Choroid plexus epithelial cell (primary cell): ENCODE results near the gene SNAPC2.

Experiments used
- DNase-seq: peaks from one replicate; pipeline ENCODE4 v3.0.0-alpha.2; 2010; ENCODE audit warnings: low read depth
- H3K4me3 ChIP-seq: 2 replicates; pipeline ENCODE4 v1.5.1; 2011; ENCODE audit warnings: low read depth, mild to moderate bottlenecking, control low read depth, low read length, moderate library complexity
- TF ChIP-seq, protein P1 (sequence below): conservative IDR thresholded peaks from 2 replicates; pipeline ENCODE4 v1.5.1; 2011; ENCODE audit warnings: low read depth, mild to moderate bottlenecking, control low read depth, inconsistent platforms, low read length, moderate library complexity

SNAPC2 gene

DNA sequence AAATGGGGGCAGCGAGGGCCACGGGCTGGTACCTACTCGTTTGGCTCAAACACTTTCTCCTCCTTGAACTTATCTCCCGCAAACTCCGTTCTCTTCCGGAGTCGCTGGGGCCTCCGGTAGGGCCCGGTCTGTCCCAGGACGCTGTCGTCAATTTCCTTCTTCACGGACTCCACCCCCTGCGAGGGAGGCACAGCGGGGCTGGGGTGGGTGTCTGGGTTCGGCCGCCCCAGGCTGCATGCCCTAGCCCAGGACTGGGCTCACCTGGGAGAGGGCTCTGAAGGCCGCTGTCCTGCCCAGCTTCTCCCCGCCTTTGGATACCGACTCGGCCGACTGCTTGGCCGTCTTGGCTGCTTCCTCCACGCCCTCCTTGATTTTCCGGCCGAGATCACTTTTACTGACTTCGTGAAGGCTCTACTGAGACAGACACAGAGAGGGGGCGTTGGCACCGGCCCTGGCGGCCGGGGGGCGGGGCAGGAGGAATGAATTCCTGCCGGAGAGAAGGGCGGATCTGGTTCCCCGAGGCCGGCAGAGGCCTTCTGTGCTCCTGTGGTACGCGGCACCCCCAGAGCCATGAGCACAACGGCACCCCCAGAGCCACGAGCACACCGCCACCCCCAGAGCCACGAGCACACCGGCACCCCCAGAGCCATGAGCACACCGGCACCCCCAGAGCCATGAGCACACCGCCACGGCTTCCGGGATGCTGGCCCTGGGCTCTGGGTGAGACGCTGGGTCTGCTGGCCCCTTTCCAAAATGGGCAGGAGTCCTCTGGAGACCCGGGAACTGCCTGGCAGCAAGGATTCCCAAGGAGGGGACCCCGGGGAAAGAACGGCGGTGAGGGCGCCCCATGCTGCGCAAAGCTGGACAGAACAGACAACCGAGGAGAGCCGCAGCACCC lies 13.9 kb downstream of the SNAPC2 start:
- no peak overlapping the region for H3K4me3 ChIP-seq
- TF ChIP-seq, protein P1, sequence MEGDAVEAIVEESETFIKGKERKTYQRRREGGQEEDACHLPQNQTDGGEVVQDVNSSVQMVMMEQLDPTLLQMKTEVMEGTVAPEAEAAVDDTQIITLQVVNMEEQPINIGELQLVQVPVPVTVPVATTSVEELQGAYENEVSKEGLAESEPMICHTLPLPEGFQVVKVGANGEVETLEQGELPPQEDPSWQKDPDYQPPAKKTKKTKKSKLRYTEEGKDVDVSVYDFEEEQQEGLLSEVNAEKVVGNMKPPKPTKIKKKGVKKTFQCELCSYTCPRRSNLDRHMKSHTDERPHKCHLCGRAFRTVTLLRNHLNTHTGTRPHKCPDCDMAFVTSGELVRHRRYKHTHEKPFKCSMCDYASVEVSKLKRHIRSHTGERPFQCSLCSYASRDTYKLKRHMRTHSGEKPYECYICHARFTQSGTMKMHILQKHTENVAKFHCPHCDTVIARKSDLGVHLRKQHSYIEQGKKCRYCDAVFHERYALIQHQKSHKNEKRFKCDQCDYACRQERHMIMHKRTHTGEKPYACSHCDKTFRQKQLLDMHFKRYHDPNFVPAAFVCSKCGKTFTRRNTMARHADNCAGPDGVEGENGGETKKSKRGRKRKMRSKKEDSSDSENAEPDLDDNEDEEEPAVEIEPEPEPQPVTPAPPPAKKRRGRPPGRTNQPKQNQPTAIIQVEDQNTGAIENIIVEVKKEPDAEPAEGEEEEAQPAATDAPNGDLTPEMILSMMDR = no peak
- no peak for DNase-seq

DNA sequence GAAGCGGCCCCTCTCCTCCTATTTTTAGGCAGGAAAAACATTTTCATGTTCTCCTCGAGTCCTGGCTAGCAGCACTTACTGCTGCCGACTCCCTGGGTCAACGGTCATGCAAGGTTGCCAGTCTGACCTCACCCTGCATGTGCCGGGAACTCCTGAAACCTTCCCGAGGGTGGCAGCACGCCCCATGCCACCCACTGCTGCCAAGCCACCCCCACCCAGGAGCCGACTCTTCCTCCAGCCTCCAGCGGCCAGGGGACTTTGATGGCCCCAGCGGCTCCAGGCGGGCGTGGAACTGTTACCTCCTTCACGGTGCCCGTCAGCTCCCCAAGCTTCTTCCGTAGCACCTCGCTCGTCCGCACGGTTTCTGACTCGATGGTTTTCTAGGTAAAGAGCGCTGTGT lies 14.6 kb downstream of the SNAPC2 start:
- no peak for DNase-seq
- TF ChIP-seq, protein P1 = no peak
- H3K4me3 ChIP-seq = no peak overlapping the region

DNA sequence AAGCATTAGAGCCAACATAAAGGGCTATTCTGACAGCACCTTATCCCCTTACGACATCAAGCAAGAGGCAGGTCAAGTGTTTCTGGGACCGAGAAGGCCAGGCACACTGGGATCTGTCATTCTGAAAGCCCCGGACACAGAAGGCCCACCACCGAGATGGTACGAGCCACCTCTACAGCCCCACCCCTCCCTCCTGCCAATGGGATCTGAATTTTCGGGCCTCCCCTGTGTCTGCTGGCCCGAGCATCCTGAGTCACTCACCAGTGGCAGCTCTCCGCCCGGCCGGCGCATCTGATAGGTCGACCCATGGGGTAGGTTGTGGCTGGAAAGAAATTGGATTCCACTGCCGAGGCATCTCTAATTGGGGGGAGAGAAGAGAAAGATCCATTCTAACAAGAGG lies 20.7 kb downstream of the SNAPC2 start:
- TF ChIP-seq, protein P1 = no peak
- no peak for DNase-seq
- no peak overlapping the region for H3K4me3 ChIP-seq

DNA sequence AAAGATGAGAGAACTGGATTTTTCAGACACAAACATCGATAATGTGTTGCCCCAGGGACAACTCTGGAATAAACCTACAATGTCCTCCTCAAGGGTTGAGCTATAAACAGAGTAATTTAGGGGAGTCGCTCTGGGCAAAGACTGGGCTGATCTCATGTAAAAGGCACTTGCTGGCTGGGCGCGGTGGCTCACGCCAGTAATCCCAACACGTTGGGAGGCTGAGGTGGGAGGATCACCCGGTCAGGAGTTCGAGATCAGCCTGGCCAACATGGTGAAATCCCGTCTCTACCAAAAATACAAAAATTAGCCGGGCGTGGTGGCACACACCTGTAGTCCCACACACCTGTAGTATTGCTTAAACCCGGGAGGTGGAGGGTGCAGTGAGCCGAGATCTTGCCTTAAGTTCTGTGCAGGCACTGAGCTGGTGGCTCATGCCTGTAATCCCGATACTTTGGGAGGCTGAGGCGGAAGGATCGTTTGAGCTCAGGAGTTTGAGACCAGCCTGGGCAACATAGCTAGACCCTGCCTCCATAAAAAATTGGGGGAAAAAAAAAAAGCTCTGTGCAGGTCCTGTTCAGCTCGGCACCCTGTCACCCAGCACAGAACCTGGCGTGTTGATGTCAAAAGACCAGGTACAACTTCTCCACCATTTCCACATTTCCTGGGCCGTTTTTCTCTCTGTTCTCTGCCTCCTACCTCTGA lies 21.9 kb downstream of the SNAPC2 start:
- DNase-seq = no peak
- no peak overlapping the region for H3K4me3 ChIP-seq

DNA sequence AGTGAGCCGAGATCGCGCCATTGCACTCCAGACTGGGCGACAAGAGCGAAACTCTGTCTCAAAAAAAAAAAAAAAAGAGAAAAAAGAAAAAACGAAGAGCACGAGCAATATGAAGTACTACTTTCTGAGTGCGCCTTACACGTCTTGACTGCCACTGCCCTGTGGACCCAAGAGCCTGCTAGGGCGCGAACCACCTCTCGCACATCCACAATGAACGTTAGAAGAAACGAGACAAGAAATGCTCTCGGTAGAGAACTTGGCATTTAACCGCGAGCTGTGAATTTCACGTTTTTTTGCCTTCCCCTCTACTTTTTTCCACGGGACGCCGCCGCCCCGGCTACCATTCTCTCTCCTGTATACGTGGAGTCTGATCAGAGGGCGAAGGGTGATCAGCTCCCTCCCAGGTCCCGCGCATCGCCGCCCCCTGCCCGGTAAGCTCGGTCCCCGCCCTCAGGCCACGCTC lies 22.9 kb downstream of the SNAPC2 start:
- TF ChIP-seq, protein P1 = no peak
- no peak for DNase-seq
- peak overlapping the region; percentile 75 for H3K4me3 ChIP-seq

More for the DNA sequence above, 21.9 kb downstream of the SNAPC2 start:
- TF ChIP-seq, protein P1 = no peak

DNA sequence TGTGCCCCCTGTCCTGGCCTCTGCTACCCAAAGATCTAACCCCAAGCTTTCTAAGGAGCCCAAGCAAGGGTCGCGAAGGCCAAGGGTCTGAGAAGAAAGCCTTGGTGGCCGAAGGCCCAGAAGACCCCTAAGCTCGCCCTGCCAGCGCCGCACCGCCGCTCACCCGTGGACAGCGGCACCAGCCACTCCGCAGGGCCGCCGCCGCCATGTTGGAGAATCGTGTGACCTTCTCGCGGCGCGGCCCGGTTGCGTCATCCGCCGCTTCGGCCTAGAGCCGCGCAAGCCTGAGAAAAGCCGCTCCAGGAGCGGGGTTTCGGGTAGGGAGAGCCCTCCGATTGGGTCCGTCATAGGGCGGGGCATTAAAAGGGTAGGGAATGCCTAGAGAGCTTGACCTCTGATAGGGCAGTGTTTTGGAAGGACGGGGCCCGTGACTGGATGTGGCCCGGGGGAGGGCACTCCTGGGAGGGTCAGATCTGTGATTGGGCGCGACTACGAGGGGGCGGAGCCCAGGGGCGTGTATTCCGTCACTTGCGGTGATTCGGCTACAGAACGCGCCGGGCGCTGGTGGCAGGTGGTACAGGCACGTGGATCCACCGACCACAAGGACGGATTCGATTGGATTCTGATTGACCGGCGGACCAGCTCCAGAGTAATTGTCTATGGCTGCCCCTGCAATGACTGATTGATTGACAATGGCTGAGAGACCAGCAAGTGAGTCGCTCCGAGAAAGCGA lies 23.5 kb downstream of the SNAPC2 start, which contains the start of gene TIMM44:
Gene TIMM44, minus strand, starts transcription at position 223 of the 733 bp plus-strand sequence. Its CDS starts 15 bp downstream, at position 208.
- peak; percentile 100 for DNase-seq
- TF ChIP-seq, protein P1 = no peak
- H3K4me3 ChIP-seq = peak within 1 kb of the TSS; percentile 75
